Stimulated activated CD4-positive, alpha-beta T cell treated with anti-CD3 and anti-CD28 coated beads, Interleukin-4, amount 100 ng/mL, for 1 hour (primary cell): ENCODE data around the gene FAM167B.

Experiments
- DNase-seq: peaks from one replicate; pipeline ENCODE4 v3.0.0-alpha.2; 2020

FAM167B gene

DNA sequence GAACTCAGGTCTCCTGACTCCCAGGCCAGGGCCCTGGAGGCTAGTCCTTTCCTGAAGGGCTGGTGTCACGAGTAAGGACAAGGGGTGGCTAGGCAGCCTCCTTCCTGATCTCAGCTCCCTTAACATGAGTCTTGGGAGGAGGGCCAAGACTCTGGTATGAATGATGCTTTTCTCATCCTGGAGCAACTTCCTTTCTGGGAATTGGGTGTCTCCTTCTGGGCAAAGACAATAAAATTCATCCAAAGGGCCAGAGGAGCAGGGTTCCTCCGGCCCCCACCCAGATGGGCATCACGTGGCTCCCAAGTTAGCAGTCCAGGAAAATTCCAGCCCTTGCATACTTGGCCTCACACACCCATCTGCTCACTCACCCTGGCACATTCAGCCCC, at the start of gene FAM167B:
Gene FAM167B (plus strand): TSS at position 335 of the 386 bp plus-strand sequence. CDS start 200 bp downstream, outside the sequence.
- no peak for DNase-seq

DNA sequence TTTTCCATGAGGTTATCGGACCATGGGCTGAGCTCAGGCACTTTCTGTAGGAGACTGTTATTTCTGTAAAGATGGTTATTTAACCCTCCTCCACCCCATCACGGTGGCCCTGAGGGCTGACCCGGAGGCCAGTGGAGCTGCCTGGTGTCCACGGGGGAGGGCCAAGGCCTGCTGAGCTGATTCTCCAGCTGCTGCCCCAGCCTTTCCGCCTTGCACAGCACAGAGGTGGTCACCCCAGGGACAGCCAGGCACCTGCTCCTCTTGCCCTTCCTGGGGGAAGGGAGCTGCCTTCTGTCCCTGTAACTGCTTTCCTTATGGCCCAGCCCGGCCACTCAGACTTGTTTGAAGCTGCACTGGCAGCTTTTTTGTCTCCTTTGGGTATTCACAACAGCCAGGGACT, 49.2 kb upstream of the FAM167B start:
- DNase-seq: no peak

DNA sequence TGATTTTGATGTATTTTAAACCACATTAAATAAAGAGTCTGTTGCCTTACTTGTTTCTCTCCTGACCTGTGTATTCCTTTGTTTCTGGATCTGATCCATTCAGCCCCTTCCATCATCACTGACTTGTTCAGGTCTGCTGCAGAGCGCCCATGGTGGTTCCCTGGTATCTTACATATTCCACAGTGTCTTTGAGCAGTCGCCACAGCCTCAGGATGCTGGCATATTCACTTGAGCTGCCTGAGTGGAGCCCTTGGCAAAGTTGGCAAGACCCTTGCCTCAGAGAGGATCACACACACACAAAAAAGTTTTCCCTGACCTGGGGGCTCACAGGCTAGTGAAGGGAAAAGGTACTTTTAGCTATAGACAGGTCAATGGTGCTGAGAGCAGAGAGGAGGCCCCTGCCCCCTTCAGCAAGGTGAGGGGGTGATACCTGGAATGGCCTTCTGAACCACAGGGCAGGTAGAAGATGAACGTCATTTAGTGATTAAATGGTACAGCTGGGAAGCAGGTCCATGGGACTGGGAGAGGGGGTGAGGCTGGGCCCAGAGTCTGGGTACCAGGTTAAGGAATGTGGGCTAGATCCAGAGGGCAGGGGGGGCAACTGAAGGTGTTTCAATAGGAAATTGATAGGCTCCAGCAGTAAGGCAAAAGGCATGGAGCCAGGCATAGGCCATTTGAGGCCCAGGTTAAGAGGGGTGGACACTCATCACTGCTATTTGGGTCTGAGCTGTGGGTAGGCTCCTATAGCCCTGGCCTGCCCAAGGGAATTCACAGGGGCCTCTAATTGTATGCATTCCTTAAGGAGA, 48.6 kb upstream of the FAM167B start:
- no peak for DNase-seq

- no peak for DNase-seq
Measured at GRCh38 chr1:32199043-32199716, 47.8 kb upstream of the FAM167B start.

- DNase-seq: no peak
Measured at GRCh38 chr1:32199717-32200072, 47.3 kb upstream of the FAM167B start.

GRCh38 chr1:32200226-32201010, 46.6 kb upstream of the FAM167B start, which contains the start of gene CCDC28B:
Gene CCDC28B, plus strand, starts transcription at chr1:32200595. Its CDS starts 1,341 bp downstream, at chr1:32201936.
- peak; percentile 54 for DNase-seq

- peak; percentile 78 for DNase-seq
Measured at GRCh38 chr1:32201011-32201855, 45.8 kb upstream of the FAM167B start.

GRCh38 chr1:32204943-32205361, 42.1 kb upstream of the FAM167B start:
- no peak for DNase-seq

DNA sequence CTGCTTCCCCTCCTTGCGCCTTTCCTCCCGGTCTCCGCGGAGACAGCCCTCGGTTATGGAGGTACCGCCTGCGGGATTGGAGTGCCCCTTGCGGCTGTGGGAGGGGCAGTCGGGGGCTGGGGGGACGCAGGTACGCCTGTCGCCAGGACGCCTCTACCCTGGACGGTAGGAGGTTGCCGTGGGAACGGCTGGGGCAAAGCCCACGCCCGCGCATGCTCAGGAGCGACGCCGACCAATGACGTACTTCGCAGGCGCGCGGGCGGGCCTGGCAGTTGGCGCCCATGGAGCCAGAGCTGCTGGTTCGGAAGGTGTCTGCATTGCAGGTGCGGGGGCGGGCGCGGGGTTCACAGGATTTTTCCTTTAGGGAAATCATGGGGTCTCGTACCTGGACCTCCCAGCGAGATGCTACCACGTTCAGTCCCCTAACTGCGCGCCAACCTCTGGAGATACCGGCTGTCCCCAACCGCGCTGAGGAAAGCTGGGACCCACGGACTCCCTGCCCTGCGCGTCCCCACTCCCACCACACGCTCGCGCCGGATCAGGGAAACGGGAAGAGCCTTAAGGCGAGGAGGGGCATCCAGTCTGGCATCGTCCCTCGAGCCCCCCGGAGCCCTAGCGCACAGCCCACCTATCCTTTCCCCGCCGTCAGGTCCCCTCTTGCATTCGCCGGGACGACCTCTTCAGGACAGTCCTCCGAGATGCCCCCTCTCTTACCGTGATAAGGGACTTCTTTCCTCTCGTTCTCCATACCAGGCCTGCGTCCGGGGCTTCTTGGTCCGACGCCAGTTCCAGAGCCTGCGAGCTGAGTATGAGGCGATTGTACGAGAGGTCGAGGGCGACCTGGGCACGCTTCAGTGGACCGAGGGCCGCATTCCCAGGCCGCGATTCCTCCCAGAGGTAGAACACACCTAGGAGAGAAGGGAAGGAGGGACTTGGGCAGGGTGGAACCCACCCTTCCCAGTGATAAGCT, 41.3 kb upstream of the FAM167B start, which contains the start of gene IQCC:
Gene IQCC (plus strand): TSS at position 271 of the 970 bp plus-strand sequence. CDS start 11 bp downstream, at position 282.
- DNase-seq: peak; percentile 85

DNA sequence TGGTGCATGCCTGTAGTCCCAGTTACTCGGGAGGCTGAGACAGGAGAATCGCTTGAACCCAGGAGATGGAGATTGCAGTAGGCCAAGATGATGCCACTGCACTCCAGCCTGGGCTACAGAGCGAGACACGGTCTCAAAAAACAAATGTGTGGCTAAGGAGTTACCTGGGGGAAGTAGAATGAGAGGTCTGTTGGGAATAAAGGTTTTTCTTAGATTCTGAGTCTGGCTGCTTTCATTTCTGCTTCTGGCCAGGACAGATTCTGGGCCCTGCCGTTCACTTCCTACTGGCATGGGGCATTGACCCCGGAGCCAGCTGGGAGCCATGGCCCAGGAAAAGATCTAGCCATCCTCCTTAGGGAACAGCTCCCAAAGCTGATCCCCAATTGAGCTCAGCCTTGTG, 38.6 kb upstream of the FAM167B start:
- no peak for DNase-seq

DNA sequence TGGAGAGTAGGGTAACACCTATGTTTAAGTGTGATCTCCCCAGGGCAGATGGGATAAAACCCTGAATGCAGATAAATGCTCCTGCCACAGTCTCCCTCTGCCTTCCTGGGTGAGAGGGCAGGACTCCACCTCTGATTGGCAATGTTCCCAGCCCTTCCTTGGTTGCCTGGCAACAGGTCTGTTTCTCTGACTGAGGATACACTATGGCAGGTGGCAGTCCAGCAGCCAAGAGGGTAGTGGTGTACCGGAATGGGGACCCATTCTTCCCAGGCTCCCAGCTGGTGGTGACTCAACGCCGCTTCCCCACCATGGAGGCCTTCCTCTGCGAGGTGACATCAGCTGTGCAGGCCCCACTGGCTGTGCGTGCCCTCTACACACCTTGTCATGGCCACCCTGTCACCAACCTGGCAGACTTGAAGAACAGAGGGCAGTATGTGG, 38.1 kb upstream of the FAM167B start, which contains the start of gene DCDC2B:
Gene DCDC2B (plus strand): TSS at position 199 of the 438 bp plus-strand sequence. CDS start 5 bp downstream, at position 204.
- DNase-seq: no peak

- DNase-seq: peak; percentile 61
Measured at GRCh38 chr1:32215629-32216480, 31.2 kb upstream of the FAM167B start.

- DNase-seq: no peak
Measured at GRCh38 chr1:32216566-32216965, 30.5 kb upstream of the FAM167B start.

GRCh38 chr1:32219022-32219421, 28.0 kb upstream of the FAM167B start:
- no peak for DNase-seq

DNA sequence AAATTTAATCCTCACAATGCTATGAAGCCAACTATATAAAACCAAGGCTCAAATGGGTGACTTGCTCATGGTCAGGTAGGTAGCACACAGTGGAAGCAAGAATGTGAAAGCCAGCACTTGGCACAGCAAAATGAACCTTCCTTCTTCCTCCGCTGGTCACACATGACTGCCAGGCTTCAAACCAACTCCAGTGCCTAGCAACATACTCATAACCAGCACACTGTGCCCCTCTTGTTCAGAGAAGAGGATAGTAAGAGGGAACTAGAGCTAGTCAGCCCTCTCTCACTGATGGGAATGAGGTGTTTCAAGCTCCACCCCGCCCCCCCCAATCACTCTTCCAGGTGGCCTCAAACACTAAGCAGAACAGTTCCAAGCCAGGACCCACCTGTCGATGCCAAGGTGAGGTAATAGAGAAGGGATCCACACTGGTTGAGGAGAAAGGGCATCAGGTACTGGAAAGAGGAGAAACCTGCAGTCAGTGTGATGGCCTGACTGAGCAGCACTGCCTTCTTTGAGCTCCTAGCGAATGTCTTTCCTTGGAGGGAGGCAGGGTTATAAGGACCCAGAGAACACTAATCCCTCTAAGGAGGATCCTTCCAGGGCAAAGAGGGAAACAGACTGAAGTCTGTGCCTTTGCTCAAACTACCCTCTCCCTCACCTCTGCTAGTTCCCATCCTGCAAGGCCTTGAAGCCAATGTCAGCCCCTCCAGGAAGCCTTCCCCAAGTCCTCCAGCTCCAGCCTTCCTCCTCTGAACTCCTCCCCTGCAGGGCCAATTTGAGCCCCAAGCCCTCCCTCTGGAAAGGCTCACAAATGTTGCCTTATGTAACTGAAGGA, 26.1 kb upstream of the FAM167B start:
- no peak for DNase-seq

DNA sequence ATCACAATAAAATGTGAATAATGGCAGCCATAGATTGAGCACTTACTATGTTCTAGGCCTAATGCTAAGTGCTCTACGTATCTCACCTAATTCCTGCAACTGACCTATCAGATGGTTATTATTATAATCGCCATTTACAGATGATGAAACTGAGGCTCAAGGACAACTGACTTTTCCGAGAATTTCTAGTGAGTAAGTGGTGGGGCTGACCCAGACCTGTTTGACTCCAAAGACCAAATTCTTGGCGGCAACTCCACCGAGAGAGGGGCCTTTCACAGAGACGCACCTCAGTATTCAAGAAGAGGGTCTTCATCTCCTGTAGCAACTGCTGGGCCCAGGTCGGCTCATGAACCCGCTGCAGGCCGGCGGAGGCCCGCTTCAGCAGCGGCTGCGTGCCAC, 25.4 kb upstream of the FAM167B start:
- no peak for DNase-seq

DNA sequence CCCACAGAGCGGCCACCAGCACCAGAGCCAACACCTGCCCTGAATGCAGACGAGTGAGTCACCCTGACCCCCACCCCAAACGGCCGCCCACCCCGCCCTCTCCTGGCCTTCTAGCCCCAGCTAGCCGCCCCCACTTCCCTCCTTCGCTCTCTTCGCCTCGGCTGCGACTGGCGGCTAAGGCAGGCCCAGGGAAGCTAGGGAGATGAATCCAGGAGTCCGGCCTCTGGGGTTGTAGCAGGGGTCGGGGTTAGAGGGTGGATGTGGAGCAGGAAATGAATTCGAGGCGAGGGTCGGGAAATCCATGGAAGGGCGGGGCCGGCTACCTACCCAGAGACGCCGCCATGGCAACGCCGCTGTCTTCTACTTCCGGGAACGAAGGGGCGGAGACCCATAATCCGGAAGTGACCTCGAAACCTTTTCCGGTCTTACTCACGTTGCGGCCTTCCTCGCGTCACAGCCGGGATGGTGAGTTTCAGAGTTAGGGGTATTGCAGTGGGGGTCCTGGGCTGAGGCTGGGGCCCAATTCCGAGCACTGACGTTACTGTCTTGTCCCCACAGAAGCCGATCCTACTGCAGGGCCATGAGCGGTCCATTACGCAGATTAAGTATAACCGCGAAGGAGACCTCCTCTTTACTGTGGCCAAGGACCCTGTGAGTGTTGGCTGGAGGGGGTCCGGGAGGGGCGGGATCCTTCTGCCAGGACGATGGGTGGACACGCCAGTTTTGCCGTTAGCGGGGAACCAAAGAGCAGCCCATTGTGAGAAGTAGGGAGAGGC, 24.9 kb upstream of the FAM167B start, which contains the start of the genes EIF3I and TMEM234:
Gene EIF3I (plus strand): TSS at position 428 of the 776 bp plus-strand sequence. CDS start 35 bp downstream, at position 463.
Gene TMEM234 (minus strand): TSS at position 374 of the 776 bp plus-strand sequence. CDS start 31 bp downstream, at position 343.
- peak; percentile 88 for DNase-seq

GRCh38 chr1:32223683-32224082, 23.3 kb upstream of the FAM167B start:
- no peak for DNase-seq
